IPS-18a (cell line): ENCODE measurements around the gene ARMCX2.

Experiments
- H3K27ac ChIP-seq: one replicate; pipeline ENCODE4 v1.5.1; 2013; ENCODE audit warnings: low read length
- H3K27me3 ChIP-seq: one replicate; pipeline ENCODE4 v1.6.1; 2013; ENCODE audit warnings: mild to moderate bottlenecking, low read length; ENCODE audit not compliant: control insufficient read depth, insufficient read depth
- H3K36me3 ChIP-seq: one replicate; pipeline ENCODE4 v1.6.1; 2013; ENCODE audit warnings: low read depth, low read length; ENCODE audit not compliant: control insufficient read depth
- H3K4me1 ChIP-seq: one replicate; pipeline ENCODE4 v1.6.1; 2013; ENCODE audit warnings: low read depth, low read length; ENCODE audit not compliant: control insufficient read depth
- H3K4me3 ChIP-seq: one replicate; pipeline ENCODE4 v1.5.1; 2013; ENCODE audit warnings: low read length
- H3K9ac ChIP-seq: one replicate; pipeline ENCODE4 v1.6.1; 2013; ENCODE audit warnings: mild to moderate bottlenecking, low read length, moderate library complexity
- H3K9me3 ChIP-seq: one replicate; pipeline ENCODE4 v1.6.1; 2013; ENCODE audit warnings: low read depth, low read length; ENCODE audit not compliant: control insufficient read depth

The ARMCX2 gene

GRCh38 chrX:101659601-101660063, at the start of gene ARMCX2:
TSS of gene ARMCX2 (minus strand) at chrX:101659850. CDS start at chrX:101657588, 2,262 bp downstream.
- peak within 1 kb of the TSS; percentile 86 for H3K9ac ChIP-seq
- peak within 1 kb of the TSS; percentile 97 for H3K4me3 ChIP-seq
- H3K27ac ChIP-seq: peak within 1 kb of the TSS; percentile 85
- peaks cover 25% of the 10 kb centered on the region for H3K36me3 ChIP-seq
- peaks cover 9% of the 10 kb centered on the region for H3K4me1 ChIP-seq
- no peaks in the 10 kb centered on the region for H3K27me3 ChIP-seq
- H3K9me3 ChIP-seq: no peaks in the 10 kb centered on the region

- no peaks in the 10 kb centered on the region for H3K27me3 ChIP-seq
- H3K4me3 ChIP-seq: no peak overlapping the region
- no peak overlapping the region for H3K9ac ChIP-seq
Observed at GRCh38 chrX:101709384-101709783, 49.7 kb upstream of the ARMCX2 start.

GRCh38 chrX:101708163-101708562, 48.5 kb upstream of the ARMCX2 start:
- Histone ChIP-seq H3K27ac (no peak overlapping the region), H3K9me3 (no peaks in the 10 kb centered on the region), H3K36me3 (no peaks in the 10 kb centered on the region), H3K4me3 (no peak overlapping the region), H3K9ac (no peak overlapping the region), H3K4me1 (no peaks in the 10 kb centered on the region), H3K27me3 (no peaks in the 10 kb centered on the region)

More at GRCh38 chrX:101709384-101709783, 49.7 kb upstream of the ARMCX2 start:
- H3K36me3 ChIP-seq: no peaks in the 10 kb centered on the region
- no peaks in the 10 kb centered on the region for H3K9me3 ChIP-seq
- H3K4me1 ChIP-seq: no peaks in the 10 kb centered on the region
- no peak overlapping the region for H3K27ac ChIP-seq

GRCh38 chrX:101693476-101693875, 33.8 kb upstream of the ARMCX2 start:
- peaks cover 7% of the 10 kb centered on the region for H3K4me1 ChIP-seq
- H3K9ac ChIP-seq: no peak overlapping the region
- no peaks in the 10 kb centered on the region for H3K36me3 ChIP-seq
- H3K4me3 ChIP-seq: no peak overlapping the region
- H3K9me3 ChIP-seq: no peaks in the 10 kb centered on the region
- H3K27me3 ChIP-seq: no peaks in the 10 kb centered on the region
- H3K27ac ChIP-seq: no peak overlapping the region

- Histone ChIP-seq H3K27me3 (no peaks in the 10 kb centered on the region), H3K4me3 (no peak overlapping the region), H3K9me3 (no peaks in the 10 kb centered on the region)
Observed at GRCh38 chrX:101691835-101692234, 32.2 kb upstream of the ARMCX2 start.

GRCh38 chrX:101686574-101686973, 26.9 kb upstream of the ARMCX2 start:
- H3K4me1 ChIP-seq: peaks cover 35% of the 10 kb centered on the region
- H3K9ac ChIP-seq: no peak overlapping the region
- H3K4me3 ChIP-seq: no peak overlapping the region
- H3K27ac ChIP-seq: no peak overlapping the region
- no peaks in the 10 kb centered on the region for H3K27me3 ChIP-seq
- no peaks in the 10 kb centered on the region for H3K9me3 ChIP-seq
- H3K36me3 ChIP-seq: no peaks in the 10 kb centered on the region

More at GRCh38 chrX:101691835-101692234, 32.2 kb upstream of the ARMCX2 start:
- no peak overlapping the region for H3K9ac ChIP-seq
- H3K27ac ChIP-seq: no peak overlapping the region
- H3K36me3 ChIP-seq: no peaks in the 10 kb centered on the region
- H3K4me1 ChIP-seq: peaks cover 15% of the 10 kb centered on the region

- no peak overlapping the region for H3K27ac ChIP-seq
- H3K9ac ChIP-seq: no peak overlapping the region
- no peaks in the 10 kb centered on the region for H3K27me3 ChIP-seq
- H3K9me3 ChIP-seq: no peaks in the 10 kb centered on the region
- peaks cover 35% of the 10 kb centered on the region for H3K4me1 ChIP-seq
- H3K4me3 ChIP-seq: no peak overlapping the region
- no peaks in the 10 kb centered on the region for H3K36me3 ChIP-seq
Observed at GRCh38 chrX:101685923-101686322, 26.3 kb upstream of the ARMCX2 start.

GRCh38 chrX:101682723-101683122, 23.1 kb upstream of the ARMCX2 start:
- Histone ChIP-seq H3K27me3 (no peaks in the 10 kb centered on the region), H3K9ac (no peak overlapping the region), H3K27ac (no peak overlapping the region), H3K4me1 (peaks cover 27% of the 10 kb centered on the region), H3K4me3 (no peak overlapping the region), H3K9me3 (no peaks in the 10 kb centered on the region), H3K36me3 (no peaks in the 10 kb centered on the region)

- H3K9me3 ChIP-seq: no peaks in the 10 kb centered on the region
- H3K27me3 ChIP-seq: no peaks in the 10 kb centered on the region
- H3K27ac ChIP-seq: no peak overlapping the region
- H3K4me1 ChIP-seq: peaks cover 6% of the 10 kb centered on the region
- no peak overlapping the region for H3K4me3 ChIP-seq
- no peaks in the 10 kb centered on the region for H3K36me3 ChIP-seq
- no peak overlapping the region for H3K9ac ChIP-seq
Observed at GRCh38 chrX:101677028-101677427, 17.4 kb upstream of the ARMCX2 start.

- Histone ChIP-seq H3K4me3 (no peak overlapping the region), H3K9me3 (no peaks in the 10 kb centered on the region), H3K27me3 (no peaks in the 10 kb centered on the region), H3K36me3 (no peaks in the 10 kb centered on the region), H3K27ac (no peak overlapping the region), H3K4me1 (peaks cover 6% of the 10 kb centered on the region), H3K9ac (no peak overlapping the region)
Observed at GRCh38 chrX:101676571-101676970, 16.9 kb upstream of the ARMCX2 start.

GRCh38 chrX:101668143-101668542, 8.5 kb upstream of the ARMCX2 start:
- no peaks in the 10 kb centered on the region for H3K36me3 ChIP-seq
- H3K9ac ChIP-seq: no peak overlapping the region
- H3K27me3 ChIP-seq: no peaks in the 10 kb centered on the region
- H3K9me3 ChIP-seq: no peaks in the 10 kb centered on the region
- H3K27ac ChIP-seq: no peak overlapping the region
- H3K4me3 ChIP-seq: no peak overlapping the region
- peaks cover 9% of the 10 kb centered on the region for H3K4me1 ChIP-seq

- peak overlapping the region; percentile 86 for H3K9ac ChIP-seq
- peaks cover 9% of the 10 kb centered on the region for H3K4me1 ChIP-seq
- no peaks in the 10 kb centered on the region for H3K27me3 ChIP-seq
- peak overlapping the region; percentile 85 for H3K27ac ChIP-seq
- H3K9me3 ChIP-seq: no peaks in the 10 kb centered on the region
- H3K36me3 ChIP-seq: peaks cover 25% of the 10 kb centered on the region
- peak overlapping the region; percentile 97 for H3K4me3 ChIP-seq
Observed at GRCh38 chrX:101658661-101659491, 774 bp downstream of the ARMCX2 start.
